ENCODE data around the gene KIF22. TPM values are rescaled to one million over a fixed set of nuclear protein-coding genes. Genes with fewer than 3 reads are reported as not detected.
A peak's percentile ranks its signal among the peaks of the same experiment; 100 is the strongest.

Gene KIF22
- total RNA-seq, 2 experiments from 2014 or later, result 160 to 165 TPM

DNA sequence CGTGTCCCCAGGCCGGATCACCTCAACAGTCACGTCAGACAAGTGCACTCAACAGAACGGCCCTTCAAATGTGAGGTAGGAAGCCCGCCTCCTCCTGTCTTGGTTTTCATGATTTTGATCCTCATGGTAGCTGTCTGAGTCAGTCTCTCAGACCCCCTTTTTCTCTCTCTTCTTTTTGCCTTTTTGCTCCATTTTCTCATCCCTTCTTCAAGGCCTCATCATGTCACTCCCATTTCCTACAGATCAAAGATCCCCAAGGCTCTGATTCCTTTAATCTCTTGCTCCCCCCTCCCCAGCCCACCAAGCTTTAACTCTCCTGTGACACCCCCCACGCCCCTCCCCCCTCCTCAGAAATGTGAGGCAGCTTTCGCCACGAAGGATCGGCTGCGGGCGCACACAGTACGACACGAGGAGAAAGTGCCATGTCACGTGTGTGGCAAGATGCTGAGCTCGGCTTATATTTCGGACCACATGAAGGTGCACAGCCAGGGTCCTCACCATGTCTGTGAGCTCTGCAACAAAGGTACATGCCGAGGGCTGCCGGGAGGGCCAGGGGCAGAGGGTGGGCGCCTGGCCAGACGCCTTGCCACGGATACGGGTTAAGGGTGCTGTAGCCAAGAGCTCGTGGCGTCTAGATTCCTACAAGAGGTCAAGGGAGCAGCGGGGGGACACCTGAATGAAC lies 17.8 kb downstream of the KIF22 start:
- POLR2A ChIA-PET, result interaction anchor here (0.5 to 9.5 kb wide), 22 partner anchors 11 to 377 kb away, joined by 3 to 167 read pairs (median 5); partner anchors contain the start of genes HIRIP3, INO80E, KIF22 and MVP
- H3K27me3 Mint-ChIP-seq, result no peaks in the 10 kb centered on the region
- peak overlapping the region; percentile 90 for H3K4me3 Mint-ChIP-seq
- intact Hi-C loops (cut with micrococcal nuclease), result no loop called here
- H3K9me3 Mint-ChIP-seq, result no peaks in the 10 kb centered on the region
- CTCF ChIA-PET, result interaction anchor here (0.7 to 3.0 kb wide), 12 partner anchors 11 to 119 kb away, joined by 3 to 63 read pairs (median 7); partner anchors contain the start of genes KIF22, MVP and PAGR1
- peaks cover 55% of the 10 kb centered on the region for H3K36me3 Mint-ChIP-seq (ENCODE audit: low read depth)
- DNase-seq (peak; percentile 61), ATAC-seq (no peak)
- H3K4me1 Mint-ChIP-seq (ENCODE audit: low read depth), result peaks cover 46% of the 10 kb centered on the region
- TF ChIP-seq, protein P1, sequence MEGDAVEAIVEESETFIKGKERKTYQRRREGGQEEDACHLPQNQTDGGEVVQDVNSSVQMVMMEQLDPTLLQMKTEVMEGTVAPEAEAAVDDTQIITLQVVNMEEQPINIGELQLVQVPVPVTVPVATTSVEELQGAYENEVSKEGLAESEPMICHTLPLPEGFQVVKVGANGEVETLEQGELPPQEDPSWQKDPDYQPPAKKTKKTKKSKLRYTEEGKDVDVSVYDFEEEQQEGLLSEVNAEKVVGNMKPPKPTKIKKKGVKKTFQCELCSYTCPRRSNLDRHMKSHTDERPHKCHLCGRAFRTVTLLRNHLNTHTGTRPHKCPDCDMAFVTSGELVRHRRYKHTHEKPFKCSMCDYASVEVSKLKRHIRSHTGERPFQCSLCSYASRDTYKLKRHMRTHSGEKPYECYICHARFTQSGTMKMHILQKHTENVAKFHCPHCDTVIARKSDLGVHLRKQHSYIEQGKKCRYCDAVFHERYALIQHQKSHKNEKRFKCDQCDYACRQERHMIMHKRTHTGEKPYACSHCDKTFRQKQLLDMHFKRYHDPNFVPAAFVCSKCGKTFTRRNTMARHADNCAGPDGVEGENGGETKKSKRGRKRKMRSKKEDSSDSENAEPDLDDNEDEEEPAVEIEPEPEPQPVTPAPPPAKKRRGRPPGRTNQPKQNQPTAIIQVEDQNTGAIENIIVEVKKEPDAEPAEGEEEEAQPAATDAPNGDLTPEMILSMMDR (IDR thresholded peaks at IDR 0.05), result no peak
- H3K27ac Mint-ChIP-seq, result peak overlapping the region; percentile 96

DNA sequence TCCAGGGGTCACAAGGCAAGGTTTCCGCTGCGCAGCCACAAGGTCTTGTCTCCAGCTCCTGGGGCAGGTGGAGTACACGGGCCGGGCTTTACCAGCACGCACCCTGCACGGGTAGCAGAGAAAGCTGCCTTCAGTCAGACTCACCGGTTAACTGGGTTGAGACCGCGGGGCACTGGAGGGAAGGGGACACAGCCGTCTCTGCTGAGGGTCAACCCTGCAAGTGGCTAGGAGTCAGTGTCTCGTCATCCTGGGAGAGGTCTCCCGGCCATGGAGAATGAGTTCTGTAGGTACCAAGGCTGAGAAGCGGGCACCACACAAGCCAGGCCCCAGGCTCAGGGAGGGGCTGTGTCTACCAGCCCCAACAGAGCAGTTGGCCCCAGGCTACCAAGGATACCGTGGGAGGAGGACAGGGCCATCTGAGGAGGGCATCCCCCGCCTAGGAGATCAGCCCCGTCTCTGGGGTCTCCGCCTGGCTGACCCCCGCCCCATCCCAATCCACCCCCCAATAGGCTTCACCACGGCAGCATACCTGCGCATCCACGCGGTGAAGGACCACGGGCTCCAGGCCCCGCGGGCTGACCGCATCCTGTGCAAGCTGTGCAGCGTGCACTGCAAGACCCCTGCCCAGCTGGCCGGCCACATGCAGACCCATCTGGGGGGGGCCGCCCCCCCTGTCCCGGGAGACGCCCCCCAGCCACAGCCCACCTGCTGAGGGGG lies 18.6 kb downstream of the KIF22 start:
- ChIA-PET CTCF (interaction anchor here (0.8 to 3.0 kb wide), 7 partner anchors 10 to 108 kb away, joined by 4 to 63 read pairs (median 10); partner anchors contain the start of genes KIF22, MVP and PAGR1), POLR2A (interaction anchor here (0.5 to 9.5 kb wide), 15 partner anchors 13 to 376 kb away, joined by 3 to 167 read pairs (median 5); partner anchors contain the start of genes HIRIP3, INO80E, KIF22 and MVP)
- peak overlapping the region; percentile 96 for H3K27ac Mint-ChIP-seq
- TF ChIP-seq, protein P1 (IDR thresholded peaks at IDR 0.05), result no peak
- ATAC-seq (no peak), DNase-seq (peak; percentile 30)
- no peaks in the 10 kb centered on the region for H3K27me3 Mint-ChIP-seq
- peaks cover 42% of the 10 kb centered on the region for H3K4me1 Mint-ChIP-seq (ENCODE audit: low read depth)
- no peaks in the 10 kb centered on the region for H3K9me3 Mint-ChIP-seq
- intact Hi-C loops (cut with micrococcal nuclease), result no loop called here
- peaks cover 48% of the 10 kb centered on the region for H3K36me3 Mint-ChIP-seq (ENCODE audit: low read depth)
- peak overlapping the region; percentile 90 for H3K4me3 Mint-ChIP-seq

DNA sequence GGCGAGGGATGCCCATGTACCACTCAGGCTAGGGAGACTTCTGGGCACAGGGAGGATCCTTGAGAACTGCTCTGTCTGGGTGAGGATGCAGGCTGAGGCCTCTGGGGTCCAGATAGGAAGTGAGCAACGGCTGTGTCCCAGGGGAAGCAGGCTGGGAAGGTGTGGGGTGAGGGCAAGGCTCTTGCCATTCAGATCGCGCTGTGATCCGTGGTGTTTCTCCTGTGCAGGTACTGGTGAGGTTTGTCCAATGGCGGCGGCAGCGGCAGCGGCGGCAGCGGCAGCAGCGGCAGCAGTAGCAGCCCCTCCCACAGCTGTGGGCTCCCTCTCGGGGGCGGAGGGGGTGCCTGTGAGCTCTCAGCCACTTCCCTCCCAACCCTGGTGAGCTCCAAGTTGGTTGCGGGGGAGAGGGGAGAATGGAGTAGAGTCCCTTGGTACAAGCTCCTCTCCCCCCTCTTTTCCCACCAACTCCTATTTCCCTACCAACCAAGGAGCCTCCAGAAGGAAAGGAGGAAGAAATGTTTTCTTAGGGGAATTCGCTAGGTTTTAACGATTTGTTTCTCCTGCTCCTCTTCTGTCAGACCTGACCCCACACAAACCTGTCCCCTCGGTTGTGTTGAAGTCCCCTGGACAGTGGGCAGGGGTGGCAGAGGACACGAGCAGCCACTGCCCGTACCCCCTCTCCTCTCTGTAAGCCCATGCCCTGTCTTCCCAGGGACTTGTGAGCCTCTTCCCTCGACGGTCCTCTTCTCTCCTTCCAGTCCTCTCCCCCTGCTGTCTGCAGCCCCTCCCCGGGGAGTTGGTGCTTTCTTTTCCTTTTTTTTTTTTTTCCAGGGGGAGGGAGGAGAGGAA lies 19.5 kb downstream of the KIF22 start:
- TF ChIP-seq, protein P1 (IDR thresholded peaks at IDR 0.05), result no peak
- DNase-seq, result peak; percentile 76
- POLR2A ChIA-PET, result interaction anchor here (1.1 to 9.5 kb wide), 4 partner anchors 10 to 119 kb away, joined by 3 to 167 read pairs (median 17); partner anchors contain the start of genes MVP and PAGR1
- no peak for ATAC-seq
- H3K4me1 Mint-ChIP-seq (ENCODE audit: low read depth), result peaks cover 46% of the 10 kb centered on the region
- peak overlapping the region; percentile 90 for H3K4me3 Mint-ChIP-seq
- H3K36me3 Mint-ChIP-seq (ENCODE audit: low read depth), result peaks cover 42% of the 10 kb centered on the region
- intact Hi-C loops (cut with micrococcal nuclease), result loop anchor here (10.0 kb wide), 1 partner anchor 105 kb away; no protein-coding TSS in a partner anchor
- H3K9me3 Mint-ChIP-seq, result no peaks in the 10 kb centered on the region
- no peaks in the 10 kb centered on the region for H3K27me3 Mint-ChIP-seq
- peak overlapping the region; percentile 89 for H3K27ac Mint-ChIP-seq
- CTCF ChIA-PET, result interaction anchor here (0.8 to 0.9 kb wide), 2 partner anchors 9 to 39 kb away, joined by 4 read pairs; no protein-coding TSS in a partner anchor

DNA sequence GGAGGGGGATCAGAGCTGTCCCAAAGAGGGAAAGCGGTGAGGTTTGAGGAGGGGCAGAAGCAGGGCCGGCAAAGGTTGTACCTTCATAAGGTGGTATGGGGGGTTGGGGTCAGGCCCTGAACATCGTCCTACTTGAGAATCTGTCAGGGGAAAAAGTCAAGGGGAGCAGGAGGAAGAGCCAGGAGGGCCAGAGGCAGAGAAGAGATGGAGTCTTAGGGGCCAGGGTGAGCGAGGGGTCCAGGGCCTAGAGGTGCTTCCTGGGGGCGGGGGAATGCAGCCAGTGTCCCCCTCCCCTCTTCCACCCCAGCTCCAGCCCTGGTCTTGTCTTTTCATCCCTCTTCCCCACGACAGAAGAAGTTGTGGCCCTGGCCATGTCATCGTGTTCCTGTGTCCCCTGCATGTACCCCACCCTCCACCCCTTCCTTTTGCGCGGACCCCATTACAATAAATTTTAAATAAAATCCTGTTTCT lies 20.2 kb downstream of the KIF22 start:
- no peaks in the 10 kb centered on the region for H3K27me3 Mint-ChIP-seq
- POLR2A ChIA-PET, result interaction anchor here (1.7 to 9.5 kb wide), 3 partner anchors 11 to 20 kb away, joined by 4 to 167 read pairs (median 5); partner anchors contain the start of genes KIF22, MVP and PAGR1
- TF ChIP-seq, protein P1 (IDR thresholded peaks at IDR 0.05), result no peak
- no peak for DNase-seq
- peak overlapping the region; percentile 89 for H3K27ac Mint-ChIP-seq
- intact Hi-C loops (cut with micrococcal nuclease), result loop anchor here (10.0 kb wide), 1 partner anchor 106 kb away; no protein-coding TSS in a partner anchor
- peak overlapping the region; percentile 90 for H3K4me3 Mint-ChIP-seq
- H3K9me3 Mint-ChIP-seq, result no peaks in the 10 kb centered on the region
- H3K4me1 Mint-ChIP-seq (ENCODE audit: low read depth), result peaks cover 49% of the 10 kb centered on the region
- peaks cover 39% of the 10 kb centered on the region for H3K36me3 Mint-ChIP-seq (ENCODE audit: low read depth)
- no peak for ATAC-seq
- CTCF ChIA-PET, result interaction anchor here (0.9 to 2.6 kb wide), 2 partner anchors 9 to 38 kb away, joined by 4 to 10 read pairs; no protein-coding TSS in a partner anchor

All from activated CD8-positive, alpha-beta T cell treated with anti-CD3 and anti-CD28 coated beads for 36 hours (primary cell).